Left lung (tissue), 10 donors: ENCODE results near the gene IPO4. TPM values are rescaled to one million over a fixed set of nuclear protein-coding genes. Genes with fewer than 3 reads are reported as not detected.
A peak's percentile ranks its signal among the peaks of the same experiment; 100 is the strongest.

Source experiments
- ATAC-seq: fragments of 200-7000 bp; cut with Tn5 transposase; one replicate; pipeline ENCODE4 v1.9.1; 2020; ENCODE audit warnings: moderate library complexity
- DNase-seq, 4 donors: peaks; one replicate each; pipeline ENCODE4 v3.0.0-alpha.2; 2013 to 2020
- H3K27ac ChIP-seq, 2 donors: fragments of 200-600 bp; sonication (generic) in 1 of 2; one replicate each; pipeline versions ENCODE4 v1.5.0 to v1.8.0; 2020 to 2021
- H3K27me3 ChIP-seq, 2 donors: fragments of 200-600 bp; sonication (generic) in 1 of 2; one replicate each; pipeline versions ENCODE4 v1.5.0 to v1.8.0; 2020 to 2021
- H3K36me3 ChIP-seq, 2 donors: fragments of 200-600 bp; sonication (generic) in 1 of 2; one replicate each; pipeline versions ENCODE4 v1.5.0 to v1.8.0; 2020 to 2021
- H3K4me1 ChIP-seq, 2 donors: fragments of 200-600 bp; one replicate each; pipeline ENCODE4 v1.8.0; 2021
- H3K4me3 ChIP-seq, 2 donors: fragments of 200-600 bp; sonication (generic) in 1 of 2; one replicate each; pipeline versions ENCODE4 v1.5.0 to v1.8.0; 2020 to 2021; ENCODE audit warnings: mild to moderate bottlenecking in 1 of 2
- H3K9me3 ChIP-seq, 2 donors: fragments of 200-600 bp; sonication (generic) in 1 of 2; one replicate each; pipeline versions ENCODE4 v1.5.0 to v1.8.0; 2020 to 2021
- intact Hi-C, 2 donors: fragments of 100-400 bp; cut with DNase I; formaldehyde crosslinking; loops; one replicate each; pipeline versions ENCODE4 v1.11.2 to v1.14.2; 2022
- polyA plus RNA-seq, 6 donors: library from polyadenylated mRNA; unstranded; fragments of 120-200 nt; gene quantifications; one replicate each; pipeline ENCODE4 v1.2.1, GENCODE V29; 2013; ENCODE audit not compliant: insufficient read length in 6 of 6
- total RNA-seq, 2 donors: library from RNA; stranded (reverse); fragmentation: NEBNext Ultra II Directional; extraction: Animal tissue kit (Norgen Biotek cat#: 25700); gene quantifications; one replicate each; pipeline ENCODE4 v1.2.1, GENCODE V29; 2021
- TF ChIP-seq, protein P1 (sequence below), 2 donors: fragments of 200-600 bp; sonication (generic) in 1 of 2; IDR thresholded peaks; one replicate each; pipeline versions ENCODE4 v1.5.0 to v1.8.0; 2021; ENCODE audit warnings: antibody characterized with exemption in 2 of 2
- donor health status: DM: no; HTN: yes; CAD: no.
- donor health status: DM: no; HTN: no; CAD: no.

The IPO4 gene
- total and polyA plus RNA-seq, 8 donors, result 22.6 to 62.4 (median 29.0) TPM

DNA sequence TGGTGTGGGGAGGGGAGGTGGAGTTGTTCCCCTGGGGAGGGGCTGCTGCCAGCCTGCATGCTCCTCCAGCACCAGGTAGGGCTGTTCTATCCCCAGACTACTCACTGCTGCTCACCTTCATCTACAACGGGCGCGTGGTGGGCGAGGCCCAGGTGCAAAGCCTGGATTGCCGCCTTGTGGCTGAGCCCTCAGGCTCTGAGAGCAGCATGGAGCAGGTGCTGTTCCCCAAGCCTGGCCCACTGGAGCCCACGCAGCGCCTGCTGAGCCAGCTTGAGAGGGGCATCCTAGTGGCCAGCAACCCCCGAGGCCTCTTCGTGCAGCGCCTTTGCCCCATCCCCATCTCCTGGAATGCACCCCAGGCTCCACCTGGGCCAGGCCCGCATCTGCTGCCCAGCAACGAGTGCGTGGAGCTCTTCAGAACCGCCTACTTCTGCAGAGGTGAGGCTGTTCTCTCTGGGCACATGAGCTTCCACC, 24.1 kb downstream of the IPO4 start:
- Histone ChIP-seq H3K9me3 (no peaks in the 10 kb centered on the region), H3K27ac (no peak overlapping the region), H3K36me3 (peaks cover 0 to 87% of the 10 kb centered on the region in 2 donors), H3K4me3 (no peak overlapping the region), H3K4me1 (peaks cover 14 to 67% of the 10 kb centered on the region in 2 donors), H3K27me3 (no peaks in the 10 kb centered on the region)
- DNase-seq, result peak in 2 of 4 donors; percentile 20 to 79
- ATAC-seq, result no peak
- intact Hi-C loops, result no loop called here
- TF ChIP-seq, protein P1, sequence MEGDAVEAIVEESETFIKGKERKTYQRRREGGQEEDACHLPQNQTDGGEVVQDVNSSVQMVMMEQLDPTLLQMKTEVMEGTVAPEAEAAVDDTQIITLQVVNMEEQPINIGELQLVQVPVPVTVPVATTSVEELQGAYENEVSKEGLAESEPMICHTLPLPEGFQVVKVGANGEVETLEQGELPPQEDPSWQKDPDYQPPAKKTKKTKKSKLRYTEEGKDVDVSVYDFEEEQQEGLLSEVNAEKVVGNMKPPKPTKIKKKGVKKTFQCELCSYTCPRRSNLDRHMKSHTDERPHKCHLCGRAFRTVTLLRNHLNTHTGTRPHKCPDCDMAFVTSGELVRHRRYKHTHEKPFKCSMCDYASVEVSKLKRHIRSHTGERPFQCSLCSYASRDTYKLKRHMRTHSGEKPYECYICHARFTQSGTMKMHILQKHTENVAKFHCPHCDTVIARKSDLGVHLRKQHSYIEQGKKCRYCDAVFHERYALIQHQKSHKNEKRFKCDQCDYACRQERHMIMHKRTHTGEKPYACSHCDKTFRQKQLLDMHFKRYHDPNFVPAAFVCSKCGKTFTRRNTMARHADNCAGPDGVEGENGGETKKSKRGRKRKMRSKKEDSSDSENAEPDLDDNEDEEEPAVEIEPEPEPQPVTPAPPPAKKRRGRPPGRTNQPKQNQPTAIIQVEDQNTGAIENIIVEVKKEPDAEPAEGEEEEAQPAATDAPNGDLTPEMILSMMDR (IDR thresholded peaks at IDR 0.05), result no peak

DNA sequence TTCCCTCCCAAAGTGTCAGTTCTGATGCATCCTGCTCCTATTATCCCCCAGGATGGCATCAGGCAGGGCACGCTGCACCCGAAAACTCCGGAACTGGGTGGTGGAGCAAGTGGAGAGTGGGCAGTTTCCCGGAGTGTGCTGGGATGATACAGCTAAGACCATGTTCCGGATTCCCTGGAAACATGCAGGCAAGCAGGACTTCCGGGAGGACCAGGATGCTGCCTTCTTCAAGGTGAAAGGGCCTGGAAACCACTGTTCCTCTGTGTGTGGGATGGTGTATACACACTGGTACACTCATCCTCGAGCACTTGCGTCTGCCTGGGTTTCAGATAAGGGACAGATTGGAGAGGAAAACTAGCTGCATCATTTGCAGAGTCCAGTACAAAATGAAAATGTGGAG, 26.5 kb downstream of the IPO4 start:
- H3K27ac ChIP-seq, result peak overlapping the region in 1 of 2 donors; percentile 96
- no peaks in the 10 kb centered on the region for H3K9me3 ChIP-seq
- DNase-seq, result peak in 1 of 4 donors; percentile 53
- ATAC-seq, result no peak
- no peaks in the 10 kb centered on the region for H3K27me3 ChIP-seq
- TF ChIP-seq, protein P1 (IDR thresholded peaks at IDR 0.05), result no peak
- H3K36me3 ChIP-seq, result peaks cover 0 to 86% of the 10 kb centered on the region in 2 donors
- peak overlapping the region; percentile 80 to 87 for H3K4me3 ChIP-seq
- intact Hi-C loops, result no loop called here
- peaks cover 14 to 61% of the 10 kb centered on the region in 2 donors for H3K4me1 ChIP-seq

DNA sequence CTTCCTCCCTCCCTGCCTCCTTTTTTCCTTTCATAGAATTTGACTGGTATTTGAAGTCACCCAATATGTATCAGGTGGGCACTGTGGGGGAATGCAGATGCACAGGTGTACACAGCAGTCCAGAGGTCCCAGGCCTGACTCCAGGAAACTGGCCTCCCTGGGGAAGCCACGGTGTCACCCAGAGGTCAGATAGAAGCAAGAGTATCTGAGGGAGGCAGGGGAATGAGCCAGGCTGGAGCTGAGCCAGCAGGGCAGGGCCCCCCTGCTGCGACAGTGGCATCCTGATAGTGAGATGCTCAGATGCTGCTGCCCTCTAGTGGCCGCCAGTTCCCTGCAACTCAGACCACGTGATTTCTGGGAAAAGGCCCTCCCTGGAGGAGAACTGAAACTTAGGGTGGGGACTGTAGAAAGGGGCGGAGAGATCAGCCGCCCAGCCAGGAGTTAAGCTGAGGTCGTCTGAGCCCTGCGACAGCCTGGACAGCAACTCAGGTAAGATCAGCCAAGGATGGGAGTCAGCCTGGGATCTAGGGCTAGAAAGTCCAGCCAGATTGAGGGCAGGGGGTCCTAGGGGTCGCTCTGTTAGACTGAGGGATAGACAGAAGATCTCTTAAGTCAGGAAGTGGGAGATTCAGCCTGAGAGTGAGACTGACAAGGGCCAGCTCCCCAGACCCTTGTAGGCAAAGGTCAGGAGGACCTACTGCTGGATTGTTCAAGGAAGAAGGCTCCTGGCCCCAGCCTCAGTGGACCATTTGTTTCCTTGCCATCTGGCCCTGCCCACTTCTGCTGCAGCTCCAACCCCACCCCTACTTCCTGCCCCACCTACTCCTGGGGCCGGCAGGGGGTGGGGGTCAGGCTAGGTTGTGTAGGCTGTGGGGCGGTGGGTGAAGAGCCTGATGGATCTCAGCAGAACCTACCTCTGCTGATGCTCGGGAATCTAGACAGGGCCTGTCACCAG, 27.5 kb downstream of the IPO4 start, which contains the start of gene IRF9:
TSS of gene IRF9 (plus strand) at position 416 of the 955 bp plus-strand sequence. CDS start 880 bp downstream, outside the sequence.
- TF ChIP-seq, protein P1 (IDR thresholded peaks at IDR 0.05), result peak; percentile 94 to 96
- peak; percentile 91 to 95 (median 94) for DNase-seq
- H3K27me3 ChIP-seq, result no peaks in the 10 kb centered on the region
- H3K4me3 ChIP-seq, result peak within 1 kb of the TSS; percentile 80 to 87
- H3K4me1 ChIP-seq, result peaks cover 14 to 51% of the 10 kb centered on the region in 2 donors
- intact Hi-C loops, result no loop called here
- peak; percentile 96 for ATAC-seq
- no peaks in the 10 kb centered on the region for H3K9me3 ChIP-seq
- peaks cover 0 to 86% of the 10 kb centered on the region in 2 donors for H3K36me3 ChIP-seq
- peak within 1 kb of the TSS; percentile 93 to 96 for H3K27ac ChIP-seq

DNA sequence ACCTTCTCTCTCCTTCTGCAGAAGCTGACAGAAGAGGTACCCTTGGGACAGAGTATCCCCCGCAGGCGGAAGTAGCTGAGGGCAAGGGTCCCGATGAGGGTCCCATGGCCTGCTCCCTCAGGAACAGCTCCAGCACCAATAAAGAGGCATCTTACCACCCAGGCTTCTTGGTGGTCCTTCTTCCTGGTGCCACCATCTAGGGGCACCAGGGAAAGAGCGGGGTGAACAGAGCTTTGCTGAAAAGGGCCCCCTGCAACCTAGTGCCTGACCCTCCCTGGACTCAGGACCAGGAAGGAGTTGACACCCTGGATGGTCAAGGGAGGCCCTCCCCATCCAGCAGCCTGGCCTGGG, 28.1 kb downstream of the IPO4 start:
- no peaks in the 10 kb centered on the region for H3K27me3 ChIP-seq
- peak overlapping the region; percentile 93 to 96 for H3K27ac ChIP-seq
- DNase-seq (no peak), ATAC-seq (no peak)
- intact Hi-C loops, result no loop called here
- H3K4me3 ChIP-seq, result no peak overlapping the region
- TF ChIP-seq, protein P1 (IDR thresholded peaks at IDR 0.05), result no peak
- no peaks in the 10 kb centered on the region for H3K9me3 ChIP-seq
- peaks cover 0 to 86% of the 10 kb centered on the region in 2 donors for H3K36me3 ChIP-seq
- H3K4me1 ChIP-seq, result peaks cover 14 to 45% of the 10 kb centered on the region in 2 donors
